KMS-11 (cell line): Measurements from ENCODE around the gene GNB1.
A peak's percentile ranks its signal among the peaks of the same experiment; 100 is the strongest.

Experiments used
- H2AFZ ChIP-seq: fragments of 200-600 bp; sonication (generic); 2 replicates; pipeline ENCODE4 v1.6.1; 2016; ENCODE audit warnings: antibody characterized with exemption, mixed run types, low read depth
- H3K27ac ChIP-seq: fragments of 200-600 bp; sonication (generic); 2 replicates; pipeline ENCODE4 v1.6.1; 2016; ENCODE audit warnings: mild to moderate bottlenecking, mixed run types
- H3K27me3 ChIP-seq: fragments of 200-600 bp; sonication (generic); 2 replicates; pipeline ENCODE4 v1.6.1; 2017; ENCODE audit warnings: mild to moderate bottlenecking, low read depth, mixed run types, moderate library complexity; ENCODE audit not compliant: insufficient read depth
- H3K36me3 ChIP-seq: fragments of 200-600 bp; sonication (generic); 2 replicates; pipeline ENCODE4 v1.6.1; 2017; ENCODE audit warnings: mild to moderate bottlenecking, mixed run types; ENCODE audit not compliant: insufficient read depth
- H3K4me1 ChIP-seq: fragments of 200-600 bp; sonication (generic); 2 replicates; pipeline ENCODE4 v1.6.1; 2016; ENCODE audit warnings: mild to moderate bottlenecking, low read depth, mixed run types; ENCODE audit not compliant: poor library complexity, severe bottlenecking
- H3K4me2 ChIP-seq: fragments of 200-600 bp; sonication (generic); 2 replicates; pipeline ENCODE4 v1.7.0; 2016; ENCODE audit warnings: mild to moderate bottlenecking, mixed run types
- H3K4me3 ChIP-seq: fragments of 200-600 bp; sonication (generic); IDR thresholded peaks from 2 replicates; pipeline ENCODE4 v1.6.1; 2017; ENCODE audit warnings: low read depth, low read length, mixed read lengths; ENCODE audit not compliant: insufficient read depth
- H3K79me2 ChIP-seq: fragments of 200-600 bp; sonication (generic); 2 replicates; pipeline ENCODE4 v1.6.1; 2016; ENCODE audit warnings: low read depth, mixed run types; ENCODE audit not compliant: insufficient read depth
- H3K9ac ChIP-seq: fragments of 200-600 bp; sonication (generic); 2 replicates; pipeline ENCODE4 v1.6.1; 2016; ENCODE audit warnings: mild to moderate bottlenecking, mixed run types
- H4K20me1 ChIP-seq: fragments of 200-600 bp; sonication (generic); 2 replicates; pipeline ENCODE4 v1.6.1; 2016; ENCODE audit warnings: mild to moderate bottlenecking, mixed run types; ENCODE audit not compliant: insufficient read depth
- TF ChIP-seq, protein P1 (sequence below): fragments of 200-600 bp; sonication (generic); conservative IDR thresholded peaks from 2 replicates; pipeline ENCODE4 v1.6.1; 2017; ENCODE audit warnings: low read depth, mild to moderate bottlenecking, antibody characterized with exemption, low read length, moderate library complexity, mixed read lengths

The GNB1 gene

DNA sequence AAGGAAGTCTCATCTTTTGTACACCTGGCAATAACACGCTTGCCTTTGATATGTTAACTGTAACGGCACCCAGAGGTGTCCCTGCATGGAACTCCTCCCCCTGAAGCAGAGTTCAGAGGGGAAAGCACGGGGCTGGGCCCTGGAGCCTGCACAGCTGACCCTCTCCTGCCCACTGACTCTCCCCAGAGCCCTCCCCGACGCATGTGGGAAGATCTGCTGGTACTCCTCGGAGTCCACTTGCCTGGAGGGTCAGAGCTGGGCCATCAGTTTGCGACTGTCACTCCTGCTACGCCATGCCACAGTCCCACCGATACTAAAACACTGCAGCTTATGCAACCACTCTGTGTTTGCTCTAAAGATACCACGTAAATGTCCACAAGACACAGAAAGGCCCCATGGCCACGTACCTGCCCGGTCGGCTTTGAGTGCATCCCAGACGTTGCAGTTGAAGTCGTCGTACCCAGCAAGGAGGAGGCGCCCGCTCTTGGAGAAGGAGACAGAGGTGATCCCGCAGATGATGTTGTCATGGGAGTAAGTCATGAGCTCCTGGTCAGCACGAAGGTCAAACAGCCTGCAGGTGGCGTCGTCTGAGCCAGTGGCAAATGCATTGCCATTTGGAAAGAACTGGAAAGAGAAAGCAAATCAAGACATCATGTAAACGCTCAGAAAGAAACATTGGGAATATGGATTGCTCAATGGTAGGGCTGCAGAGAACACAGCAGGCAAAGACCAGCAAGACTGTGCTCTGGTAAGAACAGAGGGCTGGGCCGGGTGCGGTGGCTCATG is 102.0 kb downstream of the GNB1 start:
- Histone ChIP-seq H3K27me3 (no peaks in the 10 kb centered on the region), H3K79me2 (no peaks in the 10 kb centered on the region; the same call in 1 of the 2 replicates), H3K27ac (no peak overlapping the region), H3K4me2 (no peak overlapping the region), H3K36me3 (peaks cover 22% of the 10 kb centered on the region; the same call in 1 of the 2 replicates), H3K4me3 (no peak overlapping the region), H3K4me1 (no peaks in the 10 kb centered on the region), H3K9ac (no peak overlapping the region), H2AFZ (no peak overlapping the region), H4K20me1 (no peaks in the 10 kb centered on the region)
- TF ChIP-seq, protein P1, sequence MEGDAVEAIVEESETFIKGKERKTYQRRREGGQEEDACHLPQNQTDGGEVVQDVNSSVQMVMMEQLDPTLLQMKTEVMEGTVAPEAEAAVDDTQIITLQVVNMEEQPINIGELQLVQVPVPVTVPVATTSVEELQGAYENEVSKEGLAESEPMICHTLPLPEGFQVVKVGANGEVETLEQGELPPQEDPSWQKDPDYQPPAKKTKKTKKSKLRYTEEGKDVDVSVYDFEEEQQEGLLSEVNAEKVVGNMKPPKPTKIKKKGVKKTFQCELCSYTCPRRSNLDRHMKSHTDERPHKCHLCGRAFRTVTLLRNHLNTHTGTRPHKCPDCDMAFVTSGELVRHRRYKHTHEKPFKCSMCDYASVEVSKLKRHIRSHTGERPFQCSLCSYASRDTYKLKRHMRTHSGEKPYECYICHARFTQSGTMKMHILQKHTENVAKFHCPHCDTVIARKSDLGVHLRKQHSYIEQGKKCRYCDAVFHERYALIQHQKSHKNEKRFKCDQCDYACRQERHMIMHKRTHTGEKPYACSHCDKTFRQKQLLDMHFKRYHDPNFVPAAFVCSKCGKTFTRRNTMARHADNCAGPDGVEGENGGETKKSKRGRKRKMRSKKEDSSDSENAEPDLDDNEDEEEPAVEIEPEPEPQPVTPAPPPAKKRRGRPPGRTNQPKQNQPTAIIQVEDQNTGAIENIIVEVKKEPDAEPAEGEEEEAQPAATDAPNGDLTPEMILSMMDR: peak; percentile 55

DNA sequence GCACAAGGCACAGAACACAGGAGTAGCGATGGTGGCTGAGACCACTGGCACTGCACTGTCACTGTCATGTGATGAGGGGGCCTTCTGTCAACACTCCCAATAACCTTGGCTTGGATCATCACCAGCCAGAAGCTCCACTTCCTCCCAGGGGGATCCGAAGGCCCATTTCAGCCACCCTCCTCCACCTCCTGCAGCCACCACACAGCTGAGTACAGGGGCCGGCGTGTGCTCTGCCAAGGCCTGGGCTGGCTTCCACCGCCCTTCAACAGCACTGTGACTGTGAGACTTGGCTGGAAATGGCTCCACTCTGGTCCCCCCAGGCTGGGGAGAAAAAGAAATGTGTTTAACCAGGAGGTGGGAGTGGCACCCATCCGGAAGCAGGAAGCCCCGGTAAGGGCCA is 102.8 kb downstream of the GNB1 start:
- Histone ChIP-seq H3K4me2 (no peak overlapping the region), H3K36me3 (peaks cover 22% of the 10 kb centered on the region; the same call in 1 of the 2 replicates), H4K20me1 (no peaks in the 10 kb centered on the region), H3K4me3 (no peak overlapping the region), H3K27ac (no peak overlapping the region), H3K4me1 (peaks cover 3% of the 10 kb centered on the region), H2AFZ (no peak overlapping the region), H3K79me2 (no peaks in the 10 kb centered on the region; the same call in 1 of the 2 replicates), H3K27me3 (no peaks in the 10 kb centered on the region), H3K9ac (no peak overlapping the region)
- TF ChIP-seq, protein P1: no peak

DNA sequence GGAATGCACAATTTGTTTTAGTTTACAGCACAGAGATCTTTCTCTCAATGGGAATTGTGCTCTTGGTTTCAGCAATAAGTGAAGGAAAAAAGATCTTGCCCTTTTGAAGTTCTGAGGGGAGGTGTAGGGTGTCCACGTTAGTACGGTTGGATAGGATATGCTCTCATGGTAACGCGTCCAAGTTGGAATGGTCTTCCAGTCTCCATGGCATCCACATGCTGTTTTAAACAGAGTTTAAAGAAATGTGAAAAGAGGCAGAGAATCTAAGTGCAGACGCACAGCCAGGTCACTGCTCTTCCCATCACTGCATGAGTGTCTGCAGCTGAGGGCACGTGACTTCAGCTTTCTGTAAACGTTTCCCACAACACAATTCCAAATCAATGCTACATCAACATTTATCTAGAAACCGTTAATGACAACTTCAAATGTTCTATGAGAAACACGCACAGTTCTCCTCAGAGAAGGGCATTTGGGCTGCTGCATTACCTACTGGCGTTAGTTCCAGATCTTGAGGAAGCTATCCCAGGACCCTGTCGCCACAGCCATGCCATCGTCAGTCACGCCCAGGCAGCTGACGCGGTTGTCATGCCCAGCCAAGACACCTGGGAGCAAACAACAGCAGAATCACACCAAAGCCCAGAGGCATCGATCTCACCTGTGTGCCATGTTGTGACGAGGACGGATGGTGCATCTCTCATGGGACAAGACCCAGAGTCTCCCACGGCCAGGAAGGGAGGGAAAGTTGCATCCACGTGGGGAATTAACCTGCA is 103.9 kb downstream of the GNB1 start:
- no peak overlapping the region for H3K27ac ChIP-seq

DNA sequence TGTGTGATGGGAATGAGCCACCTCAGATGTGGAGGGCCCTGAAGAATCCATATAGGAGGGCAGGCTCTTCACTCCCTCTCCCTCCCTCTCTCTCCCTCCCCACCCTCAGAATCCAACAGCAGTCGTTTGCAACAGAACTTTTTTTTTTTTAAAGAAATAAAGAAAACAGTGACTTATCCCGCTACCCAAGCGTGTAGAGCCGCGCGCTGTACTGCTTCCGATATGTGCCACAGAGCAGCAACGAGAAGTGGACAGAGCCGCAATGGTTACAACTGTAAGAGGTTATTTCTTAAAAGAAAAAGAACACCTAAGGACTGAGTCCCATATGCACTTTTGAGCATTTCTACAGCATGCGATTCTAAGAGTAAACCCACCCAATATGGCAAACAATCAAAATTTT is 105.2 kb downstream of the GNB1 start:
- H3K36me3 ChIP-seq: peaks cover 22% of the 10 kb centered on the region; the same call in 1 of the 2 replicates
- no peak overlapping the region for H3K4me2 ChIP-seq
- peaks cover 27% of the 10 kb centered on the region for H3K4me1 ChIP-seq
- TF ChIP-seq, protein P1: no peak
- no peaks in the 10 kb centered on the region for H3K27me3 ChIP-seq
- no peak overlapping the region for H3K9ac ChIP-seq
- no peaks in the 10 kb centered on the region for H4K20me1 ChIP-seq
- no peak overlapping the region for H2AFZ ChIP-seq
- no peaks in the 10 kb centered on the region; the same call in 1 of the 2 replicates for H3K79me2 ChIP-seq
- H3K4me3 ChIP-seq: no peak overlapping the region
- no peak overlapping the region for H3K27ac ChIP-seq

More for the DNA sequence above, 103.9 kb downstream of the GNB1 start:
- no peak overlapping the region for H3K4me2 ChIP-seq
- H3K36me3 ChIP-seq: peaks cover 22% of the 10 kb centered on the region; the same call in 1 of the 2 replicates
- H4K20me1 ChIP-seq: no peaks in the 10 kb centered on the region
- peaks cover 14% of the 10 kb centered on the region for H3K4me1 ChIP-seq
- TF ChIP-seq, protein P1: no peak
- no peaks in the 10 kb centered on the region; the same call in 1 of the 2 replicates for H3K79me2 ChIP-seq
- no peak overlapping the region for H3K9ac ChIP-seq
- H2AFZ ChIP-seq: no peak overlapping the region
- no peaks in the 10 kb centered on the region for H3K27me3 ChIP-seq
- no peak overlapping the region for H3K4me3 ChIP-seq
